Stimulated activated CD4-positive, alpha-beta T cell treated with anti-CD3 and anti-CD28 coated beads, Interleukin-2, amount 100 ng/mL, for 48 hours (primary cell): Measurements from ENCODE around the gene DAPP1.
"Not testable (repeated sequence)": the region's sequence is repeated elsewhere in the genome, so short reads cannot be mapped to it uniquely, and the experiment has no call there.

ENCODE experiments used
- DNase-seq, 2 donors: peaks; one replicate each; pipeline ENCODE4 v3.0.0-alpha.2; 2020

Gene DAPP1

GRCh38 chr4:99825272-99825671 lies 8.6 kb downstream of the DAPP1 start:
- no peak for DNase-seq

- DNase-seq, result no peak
Measured at GRCh38 chr4:99826016-99826415, 9.4 kb downstream of the DAPP1 start.

- DNase-seq, result no peak
Measured at GRCh38 chr4:99827454-99827853, 10.8 kb downstream of the DAPP1 start.

- no peak for DNase-seq
Measured at GRCh38 chr4:99827857-99828256, 11.2 kb downstream of the DAPP1 start.

- no peak for DNase-seq
Measured at GRCh38 chr4:99828477-99828876, 11.8 kb downstream of the DAPP1 start.

- DNase-seq, result not testable (repeated sequence)
Measured at GRCh38 chr4:99830051-99830450, 13.4 kb downstream of the DAPP1 start.

GRCh38 chr4:99832321-99832720 lies 15.7 kb downstream of the DAPP1 start:
- DNase-seq, result no peak

GRCh38 chr4:99832758-99833157 lies 16.1 kb downstream of the DAPP1 start:
- no peak for DNase-seq

GRCh38 chr4:99833756-99834155 lies 17.1 kb downstream of the DAPP1 start:
- DNase-seq, result no peak

GRCh38 chr4:99834569-99834968 lies 17.9 kb downstream of the DAPP1 start:
- DNase-seq, result no peak

- no peak for DNase-seq
Measured at GRCh38 chr4:99835942-99836341, 19.3 kb downstream of the DAPP1 start.

- no peak for DNase-seq
Measured at GRCh38 chr4:99838927-99839326, 22.3 kb downstream of the DAPP1 start.

- no peak for DNase-seq
Measured at GRCh38 chr4:99841129-99841528, 24.5 kb downstream of the DAPP1 start.

- no peak for DNase-seq
Measured at GRCh38 chr4:99843413-99843812, 26.8 kb downstream of the DAPP1 start.

- no peak for DNase-seq
Measured at GRCh38 chr4:99844048-99844447, 27.4 kb downstream of the DAPP1 start.

GRCh38 chr4:99845179-99845578 lies 28.6 kb downstream of the DAPP1 start:
- no peak for DNase-seq

- no peak for DNase-seq
Measured at GRCh38 chr4:99845708-99846469, 29.3 kb downstream of the DAPP1 start.

GRCh38 chr4:99846891-99847290 lies 30.3 kb downstream of the DAPP1 start:
- no peak for DNase-seq

GRCh38 chr4:99847362-99847976 lies 30.8 kb downstream of the DAPP1 start:
- no peak for DNase-seq

GRCh38 chr4:99848591-99849001 lies 32.0 kb downstream of the DAPP1 start:
- DNase-seq, result no peak

GRCh38 chr4:99852199-99852749 lies 35.6 kb downstream of the DAPP1 start:
- no peak for DNase-seq

- DNase-seq, result no peak
Measured at GRCh38 chr4:99853190-99853589, 36.6 kb downstream of the DAPP1 start.

GRCh38 chr4:99853999-99854398 lies 37.4 kb downstream of the DAPP1 start:
- no peak for DNase-seq

- DNase-seq, result no peak
Measured at GRCh38 chr4:99855678-99856077, 39.1 kb downstream of the DAPP1 start.
